Measurements from ENCODE around the gene MAN1C1. TPM values are rescaled to one million over a fixed set of nuclear protein-coding genes. Genes with fewer than 3 reads are reported as not detected.

Gene MAN1C1
- total RNA-seq, 4 donors from 2014 or later, result 11.0 to 20.9 (median 15.9) TPM

DNA sequence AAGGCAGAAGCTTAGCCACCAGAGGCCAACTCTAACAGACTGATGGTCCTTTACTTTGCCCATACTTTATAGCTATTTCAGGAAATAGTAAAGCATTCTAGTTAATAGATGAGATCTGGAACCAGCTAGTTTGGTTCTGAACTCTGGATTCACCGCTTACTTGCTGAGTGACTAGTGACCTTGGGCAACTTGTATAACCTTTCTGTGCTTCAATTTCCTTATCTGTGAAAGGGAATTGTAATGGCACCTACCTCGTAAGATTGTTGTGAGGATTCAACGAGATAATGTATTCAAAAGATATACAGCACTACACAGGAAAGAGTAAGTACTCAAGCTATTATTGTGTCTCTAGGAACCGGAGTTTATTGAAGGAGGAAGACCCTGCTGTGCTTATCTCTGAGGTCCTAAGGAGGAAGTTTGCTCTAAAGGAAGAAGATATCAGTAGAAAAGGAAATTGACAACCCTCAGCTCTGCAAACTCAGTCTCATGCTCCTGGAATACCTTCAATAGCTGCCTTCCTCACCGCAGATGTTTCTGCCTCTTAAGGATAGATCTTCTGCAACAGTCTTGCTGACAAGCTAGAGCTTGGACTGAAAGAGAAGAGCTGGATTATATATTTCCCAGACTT, 215.1 kb downstream of the MAN1C1 start:
- TF ChIP-seq, protein P1, sequence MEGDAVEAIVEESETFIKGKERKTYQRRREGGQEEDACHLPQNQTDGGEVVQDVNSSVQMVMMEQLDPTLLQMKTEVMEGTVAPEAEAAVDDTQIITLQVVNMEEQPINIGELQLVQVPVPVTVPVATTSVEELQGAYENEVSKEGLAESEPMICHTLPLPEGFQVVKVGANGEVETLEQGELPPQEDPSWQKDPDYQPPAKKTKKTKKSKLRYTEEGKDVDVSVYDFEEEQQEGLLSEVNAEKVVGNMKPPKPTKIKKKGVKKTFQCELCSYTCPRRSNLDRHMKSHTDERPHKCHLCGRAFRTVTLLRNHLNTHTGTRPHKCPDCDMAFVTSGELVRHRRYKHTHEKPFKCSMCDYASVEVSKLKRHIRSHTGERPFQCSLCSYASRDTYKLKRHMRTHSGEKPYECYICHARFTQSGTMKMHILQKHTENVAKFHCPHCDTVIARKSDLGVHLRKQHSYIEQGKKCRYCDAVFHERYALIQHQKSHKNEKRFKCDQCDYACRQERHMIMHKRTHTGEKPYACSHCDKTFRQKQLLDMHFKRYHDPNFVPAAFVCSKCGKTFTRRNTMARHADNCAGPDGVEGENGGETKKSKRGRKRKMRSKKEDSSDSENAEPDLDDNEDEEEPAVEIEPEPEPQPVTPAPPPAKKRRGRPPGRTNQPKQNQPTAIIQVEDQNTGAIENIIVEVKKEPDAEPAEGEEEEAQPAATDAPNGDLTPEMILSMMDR (IDR thresholded peaks at IDR 0.05; ENCODE audit: low read depth), result no peak

DNA sequence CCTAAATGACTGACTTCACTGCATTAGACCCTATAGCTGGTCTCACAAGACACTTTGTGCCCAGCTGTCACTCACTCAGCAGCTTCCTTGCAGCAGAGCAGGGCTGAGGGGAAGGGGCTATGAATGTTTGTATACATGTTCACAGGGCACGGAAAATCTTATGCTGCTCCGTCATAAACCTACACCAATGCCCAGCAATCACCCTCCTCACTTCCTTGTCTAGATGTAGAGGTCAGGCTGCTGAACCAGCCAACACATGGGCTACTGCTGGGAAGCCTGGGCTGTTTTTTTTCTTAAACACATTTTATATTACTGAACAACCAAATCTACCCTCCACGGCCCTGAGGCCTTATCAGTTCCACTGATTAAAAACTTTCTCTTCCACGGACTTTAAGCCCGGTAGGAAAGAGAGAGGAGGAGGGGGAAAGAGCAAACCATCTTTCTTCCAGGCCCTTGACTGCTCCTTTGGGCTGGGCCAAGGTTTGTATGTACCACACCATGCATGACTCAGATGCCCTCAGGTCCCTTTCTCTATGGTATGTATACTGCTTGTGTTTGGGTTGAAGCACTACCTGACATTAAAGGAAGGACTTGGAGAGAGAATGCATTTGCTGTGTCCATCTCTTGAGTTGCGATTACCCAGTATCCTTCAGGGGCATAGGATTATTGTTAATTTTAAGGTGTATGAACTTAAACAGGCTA, 215.9 kb downstream of the MAN1C1 start:
- TF ChIP-seq, protein P1 (IDR thresholded peaks at IDR 0.05; ENCODE audit: low read depth), result no peak

- TF ChIP-seq, protein P1 (IDR thresholded peaks at IDR 0.05; ENCODE audit: low read depth), result no peak
Measured at GRCh38 chr1:25833158-25833557, 216.6 kb downstream of the MAN1C1 start.

Other genes starting within 250 kb of the MAN1C1 start
- not detected for gene RHCE, start 196.0 kb upstream of the MAN1C1 start, total RNA-seq
- gene MACO1, start 185.9 kb upstream of the MAN1C1 start, total RNA-seq, result 10 to 100 TPM; 13.0 to 19.7 (median 16.3) TPM
- 10 to 100 TPM in 2 of 4 donors, 1 to 10 TPM in 2; 7.3 to 18.1 (median 9.2) TPM for gene LDLRAP1, start 73.2 kb upstream of the MAN1C1 start, total RNA-seq
- gene SELENON, start 183.4 kb downstream of the MAN1C1 start, total RNA-seq, result 10 to 100 TPM; 20.9 to 52.0 (median 25.2) TPM
- 10 to 100 TPM; 53.6 to 89.5 (median 60.4) TPM for gene MTFR1L, start 203.2 kb downstream of the MAN1C1 start, total RNA-seq
- gene AUNIP, start 242.7 kb downstream of the MAN1C1 start, total RNA-seq, result 1 to 10 TPM in 1 of 4 donors, not detected in 3; 1.9 TPM

All from subcutaneous adipose tissue (tissue), 4 donors.